Measurements from ENCODE around the gene FAM24B.
A peak's percentile ranks its signal among the peaks of the same experiment; 100 is the strongest.
"Not testable (repeated sequence)": the region's sequence is repeated elsewhere in the genome, so short reads cannot be mapped to it uniquely, and the experiment has no call there.

FAM24B gene

GRCh38 chr10:122879339-122880273, at the start of gene FAM24B:
Gene FAM24B, minus strand, starts transcription at chr10:122879581. Its CDS starts 29,066 bp downstream, at chr10:122850515.
- TF ChIP-seq POLR2A (IDR thresholded peaks at IDR 0.05; ENCODE audit: extremely low read depth, insufficient read length): peak; percentile 56
- peak; percentile 79 for TF ChIP-seq MAX (IDR thresholded peaks at IDR 0.05; ENCODE audit: low read depth, low read length)
- 0 out of 2 replicates have a peak, but pooled peaks have one; percentile 4 for TF ChIP-seq MYC (IDR thresholded peaks at IDR 0.05; ENCODE audit: low read depth, low read length)
- no peak for TF ChIP-seq CTCF (IDR thresholded peaks at IDR 0.05; ENCODE audit: low read depth, low read length)
- H3K4me3 ChIP-seq (ENCODE audit: low read depth, low read length): peak within 1 kb of the TSS; percentile 86
- DNase-seq (ENCODE audit: low read depth): peak; percentile 93

GRCh38 chr10:122915700-122916099, 36.3 kb upstream of the FAM24B start:
- H3K4me3 ChIP-seq (ENCODE audit: low read depth, low read length): no peak overlapping the region
- TF ChIP-seq POLR2A (IDR thresholded peaks at IDR 0.05; ENCODE audit: extremely low read depth, insufficient read length): no peak
- DNase-seq (ENCODE audit: low read depth): no peak

GRCh38 chr10:122911889-122912484, 32.6 kb upstream of the FAM24B start:
- DNase-seq (ENCODE audit: low read depth): peak; percentile 67
- TF ChIP-seq MAX (IDR thresholded peaks at IDR 0.05; ENCODE audit: low read depth, low read length) (peak; percentile 75), CTCF (IDR thresholded peaks at IDR 0.05; ENCODE audit: low read depth, low read length) (no peak)
- H3K4me3 ChIP-seq (ENCODE audit: low read depth, low read length): no peak overlapping the region

GRCh38 chr10:122910310-122910709, 30.9 kb upstream of the FAM24B start, which contains the start of gene FAM24A:
Gene FAM24A, plus strand, starts transcription at chr10:122910610. Its CDS starts 1,025 bp downstream, at chr10:122911635.
- no peak for DNase-seq (ENCODE audit: low read depth)
- TF ChIP-seq CTCF (IDR thresholded peaks at IDR 0.05; ENCODE audit: low read depth, low read length) (no peak), MYC (IDR thresholded peaks at IDR 0.05; ENCODE audit: low read depth, low read length) (no peak), MAX (IDR thresholded peaks at IDR 0.05; ENCODE audit: low read depth, low read length) (no peak), POLR2A (IDR thresholded peaks at IDR 0.05; ENCODE audit: extremely low read depth, insufficient read length) (no peak)

GRCh38 chr10:122903861-122904260, 24.5 kb upstream of the FAM24B start:
- not testable (repeated sequence) for DNase-seq (ENCODE audit: low read depth); H3K4me3 ChIP-seq (ENCODE audit: low read depth, low read length)

More at GRCh38 chr10:122910310-122910709, 30.9 kb upstream of the FAM24B start, which contains the start of gene FAM24A:
- H3K4me3 ChIP-seq (ENCODE audit: low read depth, low read length): no peak within 1 kb of the TSS

GRCh38 chr10:122894261-122894944, 15.0 kb upstream of the FAM24B start:
- no peak for DNase-seq (ENCODE audit: low read depth)
- H3K4me3 ChIP-seq (ENCODE audit: low read depth, low read length): no peak overlapping the region
- no peak for TF ChIP-seq CTCF (IDR thresholded peaks at IDR 0.05; ENCODE audit: low read depth, low read length)
